Measurements from ENCODE around the gene SLC25A4.
A peak's percentile ranks its signal among the peaks of the same experiment; 100 is the strongest.
"Not testable (repeated sequence)": the region's sequence is repeated elsewhere in the genome, so short reads cannot be mapped to it uniquely, and the experiment has no call there.

The SLC25A4 gene

DNA sequence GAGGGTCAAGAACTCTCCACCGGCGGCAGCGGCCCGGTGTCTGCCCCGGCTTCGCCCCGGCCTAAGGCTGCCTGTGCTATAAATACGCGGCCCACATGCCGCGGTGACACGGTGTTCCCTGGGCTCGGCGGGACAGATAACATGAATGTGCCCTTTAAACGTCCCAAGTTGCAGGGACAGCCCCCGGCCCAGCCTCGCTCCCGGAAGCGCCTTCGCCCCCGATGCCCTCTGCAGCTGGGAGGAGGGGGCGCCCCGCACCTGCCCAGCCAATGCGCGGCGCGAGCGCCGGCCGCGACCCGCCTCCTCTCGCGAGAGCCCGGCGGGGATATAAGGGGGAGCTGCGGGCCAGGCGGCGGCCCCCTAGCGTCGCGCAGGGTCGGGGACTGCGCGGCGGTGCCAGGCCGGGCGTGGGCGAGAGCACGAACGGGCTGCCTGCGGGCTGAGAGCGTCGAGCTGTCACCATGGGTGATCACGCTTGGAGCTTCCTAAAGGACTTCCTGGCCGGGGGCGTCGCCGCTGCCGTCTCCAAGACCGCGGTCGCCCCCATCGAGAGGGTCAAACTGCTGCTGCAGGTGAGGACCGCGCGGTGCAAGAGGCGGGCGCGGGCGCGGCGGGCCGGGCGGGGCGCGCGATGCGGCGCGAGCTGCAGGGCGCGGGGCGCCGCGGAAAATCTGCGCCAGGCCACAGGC lies at the start of gene SLC25A4:
Gene SLC25A4, plus strand, starts transcription at position 355 of the 689 bp plus-strand sequence. Its CDS starts 107 bp downstream, at position 462.
- peak; percentile 35 for DNase-seq

DNA sequence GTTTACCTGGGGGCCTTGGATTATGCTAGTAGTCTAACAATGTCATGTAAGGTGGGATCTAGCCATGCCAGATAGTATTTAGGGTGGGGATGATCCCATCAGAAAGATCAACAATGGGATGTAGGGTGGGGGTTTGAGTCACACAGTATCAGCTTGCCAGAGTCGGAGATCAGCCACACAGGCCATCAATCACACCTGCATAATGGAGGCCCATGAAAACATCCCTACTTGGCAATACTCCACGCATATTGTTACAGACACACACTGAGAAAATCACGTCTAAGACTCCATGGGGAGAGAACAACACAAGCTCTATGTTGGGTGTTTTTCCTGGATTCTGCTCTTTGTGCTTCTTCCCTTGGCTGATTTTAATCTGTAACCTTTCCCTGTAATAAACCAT lies 49.5 kb upstream of the SLC25A4 start:
- no peak for DNase-seq

DNA sequence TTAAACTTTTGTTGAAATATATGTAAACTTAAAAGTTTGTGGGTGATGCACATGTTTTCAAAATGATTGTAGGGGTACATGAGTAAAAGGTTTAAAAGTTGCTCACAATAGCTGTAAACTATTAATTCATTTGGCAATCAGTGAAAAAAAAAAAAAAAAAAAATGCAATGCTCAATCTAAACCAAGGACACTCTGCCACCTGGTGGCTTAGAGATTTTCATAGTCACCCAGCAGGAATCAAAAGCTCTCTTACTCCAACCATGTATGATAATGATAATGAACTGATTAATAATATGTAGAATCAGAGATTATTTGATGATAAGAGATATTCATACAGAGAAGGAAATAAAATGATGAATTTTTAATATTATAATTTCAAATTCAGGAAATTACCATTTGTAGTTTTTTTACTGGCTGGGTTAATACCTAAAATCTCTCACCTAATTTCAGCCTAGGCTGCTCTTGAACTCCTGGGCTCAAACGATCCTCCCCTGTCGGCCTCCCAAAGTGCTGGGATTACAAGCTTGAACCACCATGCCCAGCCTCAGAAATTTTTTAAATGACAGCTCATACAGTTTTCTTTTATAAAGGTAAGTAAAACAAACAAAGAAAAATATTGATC lies 46.9 kb upstream of the SLC25A4 start:
- DNase-seq = peak; percentile 65

DNA sequence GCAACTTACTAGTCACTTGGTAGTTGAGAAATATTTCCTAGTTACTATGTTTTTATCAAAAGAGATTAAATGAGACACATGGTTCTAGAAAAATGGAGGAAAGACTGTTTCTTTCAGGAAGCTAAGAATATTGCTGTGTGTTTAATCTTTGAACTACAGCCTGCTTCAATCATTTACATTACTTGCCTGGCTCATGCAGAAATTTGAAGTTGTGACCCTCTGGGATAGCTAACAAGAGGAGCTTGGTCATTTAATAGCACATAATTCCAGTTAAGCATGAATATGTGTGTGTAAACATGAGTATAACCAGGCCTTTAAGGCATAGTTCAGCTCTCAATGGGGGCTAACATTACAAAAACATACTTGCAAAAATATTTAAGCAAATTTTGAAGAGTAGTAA lies 44.6 kb upstream of the SLC25A4 start:
- DNase-seq = no peak

DNA sequence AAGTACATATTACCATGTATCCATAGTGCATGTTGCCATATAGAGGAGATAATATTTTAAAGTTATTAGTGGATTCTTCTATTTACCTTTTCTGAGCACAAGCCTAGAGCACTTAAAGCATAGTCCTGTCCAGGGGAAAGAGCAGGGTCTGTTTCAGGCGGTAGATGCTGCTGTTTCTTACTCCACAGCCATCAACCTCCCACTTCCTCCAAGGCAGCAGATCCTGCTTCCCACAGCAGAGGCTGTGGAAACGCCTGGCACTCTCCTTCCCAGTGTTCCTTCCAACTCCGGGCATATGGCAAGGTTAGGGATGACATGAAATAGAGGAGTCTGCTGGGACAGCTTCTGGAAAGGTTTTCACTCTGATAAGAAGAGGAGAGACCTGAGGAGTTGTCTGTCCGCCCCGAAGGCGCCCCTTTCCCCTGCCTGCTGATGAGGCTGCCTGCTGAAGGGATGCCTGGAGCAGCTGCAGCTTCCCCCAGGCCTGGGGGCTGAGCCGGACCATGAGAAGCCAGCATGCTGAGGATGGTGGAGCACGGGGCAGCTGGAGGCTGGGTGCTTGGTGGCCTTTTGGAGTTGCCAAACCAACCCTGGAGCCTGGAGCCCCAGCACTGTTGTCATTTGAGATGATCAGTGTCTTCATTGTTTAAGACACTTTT lies 43.9 kb upstream of the SLC25A4 start:
- DNase-seq = no peak

DNA sequence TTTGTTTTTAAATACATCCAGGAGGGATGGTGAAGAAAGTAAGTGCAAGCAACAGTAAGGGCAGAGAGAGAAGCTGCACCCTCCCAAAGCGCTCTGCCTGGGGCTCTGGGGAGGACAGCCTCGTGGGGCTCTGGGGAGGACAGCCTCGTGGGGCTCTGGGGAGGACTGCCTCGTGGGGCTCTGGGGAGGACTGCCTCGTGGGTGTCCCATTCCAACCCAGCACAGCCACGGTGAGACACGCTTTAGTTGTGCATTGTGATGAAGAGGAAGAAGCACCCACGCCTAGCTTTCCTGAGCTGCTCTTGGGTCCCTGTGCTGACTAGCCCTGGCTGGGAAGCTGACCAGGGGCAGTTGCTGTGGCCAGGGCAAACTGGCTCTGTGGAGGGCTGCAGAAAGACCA lies 43.1 kb upstream of the SLC25A4 start:
- DNase-seq = no peak

DNA sequence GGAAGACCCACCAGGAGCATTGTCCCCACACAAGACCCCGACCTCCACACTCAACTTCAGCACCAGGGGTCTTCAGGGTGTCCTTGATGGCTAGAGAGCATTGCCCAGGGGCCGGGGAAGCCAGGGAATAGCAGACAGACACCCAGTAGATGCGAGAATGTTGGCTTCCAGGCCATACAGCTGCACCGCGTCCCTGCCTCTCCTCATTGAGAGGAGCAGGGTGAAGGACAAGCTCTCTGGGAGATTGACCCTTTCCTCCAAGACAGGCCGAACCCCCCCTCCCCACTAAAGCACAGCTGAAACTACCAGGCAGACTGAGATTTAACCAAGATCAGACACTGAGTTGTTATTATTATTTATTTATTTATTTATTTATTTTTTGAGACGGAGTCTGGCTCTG lies 42.6 kb upstream of the SLC25A4 start:
- no peak for DNase-seq

DNA sequence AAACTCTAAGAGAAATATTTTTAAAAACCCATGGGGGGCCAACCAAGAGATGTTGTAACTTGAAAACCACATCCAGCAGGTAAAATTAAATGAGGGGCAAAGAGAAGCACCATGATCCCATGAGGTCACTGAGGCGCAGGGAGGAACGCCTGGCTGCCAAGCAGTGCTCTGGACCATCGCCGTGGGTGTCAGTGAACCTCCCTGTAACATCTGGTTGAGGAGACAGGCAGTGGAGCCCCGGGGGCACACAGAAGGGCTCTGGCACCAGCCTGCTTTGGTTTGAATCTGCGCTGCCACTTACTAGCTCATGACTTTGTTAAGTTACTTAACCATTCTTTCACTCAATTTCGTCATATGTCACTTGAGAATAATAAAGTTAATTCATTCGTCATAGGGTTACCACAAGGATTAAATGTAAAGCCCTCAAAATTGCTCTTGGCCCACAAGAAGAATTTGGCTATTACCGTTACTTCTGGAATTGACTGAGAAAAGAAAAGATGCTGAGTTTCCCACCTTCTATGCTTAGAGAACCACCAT lies 41.6 kb upstream of the SLC25A4 start:
- DNase-seq = no peak

DNA sequence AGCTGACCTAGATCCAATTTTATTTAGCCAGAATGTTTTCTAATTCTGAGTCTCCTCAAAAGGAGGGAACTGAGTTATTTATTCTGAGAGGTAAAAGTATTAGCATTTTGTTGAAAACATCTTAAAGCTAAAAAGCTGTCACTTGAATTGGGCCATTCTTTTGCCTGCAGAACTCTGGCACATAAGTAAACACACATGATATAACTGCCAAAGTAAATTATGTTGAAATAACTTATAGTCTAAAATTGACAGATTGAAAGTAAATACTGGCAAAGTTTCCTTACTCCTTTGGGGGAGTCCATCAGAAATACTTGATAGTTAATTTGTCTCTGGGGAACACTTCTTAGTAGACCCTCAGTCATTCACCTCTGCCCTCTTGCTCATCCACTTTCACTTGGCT lies 38.3 kb upstream of the SLC25A4 start:
- DNase-seq = no peak

DNA sequence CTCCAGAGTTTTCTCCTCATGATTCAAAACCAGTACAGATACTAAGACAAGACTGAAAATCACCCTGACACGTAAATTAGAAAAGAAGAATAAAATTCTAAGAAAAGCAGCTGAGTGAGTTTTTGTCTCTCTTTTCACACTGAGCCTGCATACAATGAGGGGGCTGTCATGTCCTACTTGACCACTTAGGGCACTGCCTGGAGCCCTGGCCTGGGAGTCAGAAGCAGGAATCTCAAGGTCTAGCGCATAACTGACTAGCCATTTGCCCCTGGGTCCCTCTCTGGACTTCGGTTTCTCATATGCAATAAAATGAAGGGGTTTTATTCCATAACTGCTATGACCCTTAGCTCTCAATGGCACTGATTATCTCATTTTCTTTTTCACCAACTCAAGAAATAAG lies 36.7 kb upstream of the SLC25A4 start:
- no peak for DNase-seq

DNA sequence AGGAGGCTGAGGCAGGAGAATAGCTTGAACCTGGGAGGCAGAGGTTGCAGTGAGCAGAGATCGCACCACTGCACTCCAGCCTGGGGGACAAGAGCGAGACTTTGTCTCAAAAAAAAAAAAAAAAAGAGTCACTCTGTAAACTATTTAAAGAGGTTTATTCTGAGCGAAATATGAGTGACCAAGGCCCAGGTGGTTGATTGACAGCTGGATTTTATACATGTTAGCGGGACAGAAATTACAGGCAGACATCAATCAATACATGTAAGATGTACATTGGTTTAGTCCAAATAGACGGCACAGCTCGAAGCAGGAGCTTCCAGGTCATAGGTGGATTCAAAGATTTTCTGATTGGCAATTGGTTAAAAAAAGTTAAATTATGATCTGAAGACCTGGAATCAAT lies 35.5 kb upstream of the SLC25A4 start:
- DNase-seq = not testable (repeated sequence)

DNA sequence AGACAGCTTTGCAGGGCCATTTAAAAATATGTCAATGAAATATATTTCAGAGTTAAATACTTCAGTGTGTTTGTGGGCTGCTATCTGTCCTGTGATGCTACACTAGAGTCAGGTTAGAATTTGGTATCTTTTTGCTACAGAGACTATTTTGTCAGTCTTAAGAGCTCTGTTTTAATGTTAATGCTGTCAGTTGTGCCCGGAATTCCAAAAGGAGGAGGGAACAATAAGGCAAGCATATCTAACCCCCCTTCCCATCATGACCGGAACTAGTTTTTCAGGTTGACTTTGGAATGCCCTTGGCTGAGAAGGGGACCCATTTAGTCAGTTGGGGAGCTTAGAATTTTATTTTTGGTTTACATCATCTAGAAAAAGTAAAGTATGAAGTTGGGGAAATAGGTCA lies 34.9 kb upstream of the SLC25A4 start:
- no peak for DNase-seq

DNA sequence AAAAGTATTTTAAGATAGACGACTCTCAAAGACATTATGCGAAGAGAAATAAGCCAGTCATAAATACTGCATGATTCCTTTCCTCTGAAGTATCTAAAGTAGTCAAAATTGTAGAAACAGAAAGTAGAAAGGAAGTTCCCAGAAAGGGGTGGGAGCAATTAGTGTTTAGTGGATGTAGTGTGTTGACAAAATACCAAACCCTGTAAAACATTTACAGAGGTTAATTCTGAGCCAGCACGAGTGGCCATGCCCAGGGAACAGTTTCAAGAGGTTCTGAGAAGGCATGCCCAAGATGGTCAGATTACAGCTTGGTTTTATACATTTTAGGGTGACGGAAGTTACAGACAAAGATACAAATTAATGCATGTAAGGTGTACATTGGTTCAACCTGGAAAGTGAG lies 34.4 kb upstream of the SLC25A4 start:
- no peak for DNase-seq

DNA sequence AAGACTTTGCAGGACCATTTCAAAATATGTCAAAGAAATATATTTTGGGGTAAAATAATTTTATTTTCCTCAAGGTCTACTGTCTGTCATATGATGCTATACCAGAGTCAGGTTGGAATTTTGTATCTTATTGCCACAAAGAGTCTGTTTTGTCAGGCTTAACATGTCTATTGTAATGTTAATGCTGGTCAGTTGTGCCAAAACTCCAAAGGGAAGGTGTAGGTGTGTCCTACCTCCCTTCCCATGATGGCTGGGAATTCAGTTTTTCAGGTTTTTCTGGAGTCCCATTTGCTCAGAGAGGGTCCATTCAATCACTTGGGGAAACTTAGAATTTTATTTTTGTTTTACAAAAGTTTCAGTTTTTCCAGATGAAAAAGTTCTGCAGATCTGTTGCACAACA lies 33.3 kb upstream of the SLC25A4 start:
- no peak for DNase-seq

DNA sequence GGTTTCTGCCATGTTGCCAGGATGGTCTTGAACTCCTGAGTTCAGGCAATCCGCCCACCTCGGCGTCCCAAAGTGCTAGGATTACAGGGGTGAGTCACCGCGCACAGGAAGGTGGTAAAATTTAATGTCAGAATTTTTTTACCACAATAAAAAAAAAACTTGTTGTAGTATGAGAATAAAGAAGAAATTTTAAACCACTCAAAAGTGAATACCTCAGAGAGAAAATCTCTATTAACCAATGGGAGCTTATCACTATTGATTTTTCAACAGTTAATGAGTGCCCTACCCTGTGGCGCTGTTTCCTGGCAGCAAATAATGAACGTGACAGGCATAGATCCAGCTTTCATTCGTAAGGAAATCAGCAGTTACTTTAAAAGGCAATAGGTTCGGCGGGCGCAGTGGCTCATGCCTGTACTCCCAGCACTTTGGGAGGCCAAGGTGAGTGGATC lies 32.7 kb upstream of the SLC25A4 start:
- no peak for DNase-seq

DNA sequence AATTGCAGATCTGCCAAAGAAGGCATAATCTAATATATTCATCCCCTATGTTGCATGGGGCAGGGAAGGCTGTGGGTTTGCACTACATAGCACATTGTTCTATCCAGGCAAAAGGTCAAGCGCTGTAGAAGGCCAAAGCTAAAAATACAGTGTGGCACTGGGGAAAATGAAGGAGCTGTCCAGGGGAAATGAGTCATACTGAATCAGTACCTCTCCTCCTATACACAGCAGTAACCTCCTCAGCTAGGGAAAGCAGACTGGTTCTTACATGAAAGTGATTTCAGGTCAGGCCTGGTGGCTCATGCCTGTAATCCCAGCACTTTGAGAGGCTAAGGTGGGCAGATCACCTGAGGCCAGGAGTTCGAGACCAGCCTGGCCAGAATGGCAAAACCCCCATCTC lies 31.0 kb upstream of the SLC25A4 start:
- no peak for DNase-seq

DNA sequence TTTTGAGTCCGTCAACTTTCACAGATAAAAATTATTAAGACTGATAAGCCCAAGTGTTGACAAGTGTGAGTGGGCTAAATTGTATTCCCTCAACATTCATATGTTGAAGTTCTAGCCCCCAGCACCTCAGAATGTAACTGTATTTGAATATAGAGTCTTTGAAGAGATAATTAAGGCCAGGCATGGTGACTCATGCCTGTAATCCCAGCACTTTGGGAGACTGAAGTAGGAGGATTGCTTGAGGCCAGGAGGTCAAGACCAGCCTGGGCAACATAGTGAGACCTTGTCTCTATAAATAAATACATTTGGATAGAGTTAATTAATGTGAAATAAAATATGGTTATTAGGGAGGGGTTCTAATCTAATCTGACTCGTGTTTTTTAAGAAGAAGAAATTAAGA lies 29.7 kb upstream of the SLC25A4 start:
- DNase-seq = no peak

DNA sequence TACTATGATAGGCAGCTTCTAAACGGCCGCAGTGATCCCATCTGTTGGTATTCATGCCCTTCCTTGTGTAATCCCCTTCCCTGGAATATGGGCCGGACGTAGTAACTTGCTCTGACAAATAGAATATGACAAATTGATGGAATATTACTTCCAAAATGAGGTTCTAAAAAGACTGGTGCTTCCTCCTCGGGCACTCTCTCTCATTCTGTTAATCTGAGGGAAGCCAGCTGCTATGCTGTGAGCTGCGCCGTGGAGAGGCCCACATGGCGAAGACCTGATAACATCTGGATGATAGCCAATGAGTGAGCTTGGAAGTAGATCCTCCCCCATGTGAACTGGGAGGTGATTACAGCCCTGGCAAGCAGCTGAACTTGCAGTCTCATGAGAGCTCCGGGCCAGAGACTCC lies 27.2 kb upstream of the SLC25A4 start:
- peak; percentile 90 for DNase-seq

DNA sequence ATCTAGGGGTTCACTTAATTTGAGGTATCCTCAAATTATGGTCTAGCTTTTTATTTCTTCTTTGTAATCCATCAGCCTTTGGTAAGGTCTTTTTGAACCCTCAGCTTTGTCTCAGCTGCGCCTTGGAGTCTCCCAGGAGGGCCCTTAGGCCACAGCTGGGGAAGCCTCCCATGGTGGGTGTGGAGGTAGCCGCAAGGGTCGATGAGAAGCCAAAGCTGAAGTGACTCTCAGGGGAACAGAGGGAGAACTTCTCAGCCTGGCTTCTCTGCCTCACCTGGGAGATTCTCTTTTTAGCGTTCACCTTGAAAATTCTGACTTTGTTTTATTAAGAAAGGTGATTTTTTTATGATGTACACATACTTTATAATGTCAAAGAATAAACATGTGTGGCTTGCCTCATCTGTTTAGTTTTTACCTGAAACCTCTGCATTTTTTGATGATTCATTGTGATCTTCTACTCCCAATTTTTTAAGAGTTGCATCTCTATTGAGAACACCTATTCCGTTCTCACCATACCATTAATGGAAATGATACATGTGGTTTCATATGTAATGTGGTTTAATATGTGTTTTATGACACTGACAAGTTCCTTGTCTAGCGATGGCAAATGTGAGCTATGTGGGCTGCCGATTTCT lies 25.6 kb upstream of the SLC25A4 start:
- no peak for DNase-seq

DNA sequence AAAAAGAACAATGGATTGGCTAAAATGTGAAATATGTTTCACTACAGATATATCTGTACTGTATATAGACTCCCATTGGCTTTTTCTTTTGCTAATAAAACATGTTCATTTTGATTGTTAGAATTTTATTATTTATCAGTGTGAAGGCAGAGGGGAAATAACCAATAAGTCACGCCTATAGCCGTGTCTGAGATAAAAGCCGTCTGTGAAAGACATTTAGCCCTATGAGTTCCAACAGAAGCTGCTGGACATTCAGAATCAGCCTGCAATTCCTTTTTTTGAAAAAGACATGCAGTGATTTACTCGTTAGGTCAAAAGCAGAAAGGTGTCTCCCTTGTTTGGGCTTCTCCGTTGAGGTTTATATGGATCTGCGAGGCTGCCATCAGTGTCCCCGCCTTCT lies 24.2 kb upstream of the SLC25A4 start:
- DNase-seq = no peak

DNA sequence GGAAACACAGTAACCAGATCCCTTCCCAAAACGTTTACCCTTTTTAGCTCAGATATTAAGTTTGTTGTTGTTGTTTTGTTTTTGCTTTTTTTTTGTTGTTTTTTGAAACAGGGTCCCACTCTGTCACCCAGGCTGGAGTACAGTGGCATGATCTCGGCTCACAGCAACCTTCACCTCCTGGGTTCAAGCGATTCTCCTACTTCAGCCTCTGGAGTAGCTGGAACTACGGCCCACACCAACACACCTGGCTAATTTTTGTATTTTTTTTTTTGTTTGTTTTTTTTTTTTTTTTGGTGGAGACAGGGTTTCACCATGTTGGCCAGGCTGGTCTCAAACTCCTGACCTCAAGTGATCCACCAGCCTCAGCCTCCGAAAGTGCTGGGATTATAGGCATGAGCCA lies 23.6 kb upstream of the SLC25A4 start:
- DNase-seq = not testable (repeated sequence)

DNA sequence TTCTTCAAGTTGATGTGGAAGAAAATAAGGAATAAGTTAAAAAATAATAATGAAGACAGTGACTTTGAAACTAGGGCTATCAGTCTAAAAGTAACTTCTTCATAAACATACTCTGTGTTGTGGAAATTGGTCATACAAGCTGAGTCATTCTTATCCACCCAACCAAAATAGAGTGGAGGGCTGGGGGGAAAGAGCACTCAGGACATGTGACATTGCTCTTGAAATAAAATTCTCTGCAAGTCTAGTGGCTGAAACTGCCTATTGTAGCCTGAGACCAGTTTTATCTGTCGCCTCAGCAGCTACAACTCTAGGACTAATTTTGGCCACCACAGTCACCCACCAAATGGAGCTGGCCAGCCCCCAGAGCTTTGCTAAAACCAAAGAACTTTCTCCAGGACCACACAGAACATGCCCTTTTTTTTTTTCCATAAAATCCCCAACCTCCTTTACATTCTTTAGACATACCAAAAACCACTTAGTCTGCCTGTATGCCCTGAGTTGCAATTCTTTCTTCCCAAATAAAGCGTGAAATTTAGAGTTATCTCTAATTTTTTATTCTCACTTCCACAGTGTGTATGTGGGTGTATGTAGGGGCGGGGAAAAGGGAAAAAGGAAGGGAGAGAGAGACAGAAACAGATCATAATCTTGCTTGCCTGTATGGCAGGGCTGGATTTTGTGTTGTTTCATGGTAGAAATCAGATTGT lies 23.0 kb upstream of the SLC25A4 start:
- DNase-seq = no peak

DNA sequence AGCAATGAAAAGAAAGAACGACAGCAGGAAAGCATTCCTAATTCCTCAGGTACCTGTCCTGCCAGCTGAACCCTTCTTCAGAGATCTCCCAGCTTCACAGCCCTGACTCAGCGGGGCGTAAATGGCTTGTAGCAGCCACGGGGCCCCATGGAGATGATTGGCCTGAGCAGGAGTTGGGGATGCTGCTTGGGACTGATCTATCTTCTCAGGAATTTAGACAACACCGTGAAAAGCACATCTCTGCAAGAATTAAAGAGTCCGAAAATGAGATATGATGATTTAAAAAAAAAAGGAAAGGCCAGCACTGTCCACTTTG lies 22.5 kb upstream of the SLC25A4 start:
- DNase-seq = no peak
